Activated CD8-positive, alpha-beta T cell treated with anti-CD3 and anti-CD28 coated beads for 36 hours (primary cell): Measurements from ENCODE around the gene PREB. TPM values are rescaled to one million over a fixed set of nuclear protein-coding genes. Genes with fewer than 3 reads are reported as not detected.
A peak's percentile ranks its signal among the peaks of the same experiment; 100 is the strongest.

Experiments used
- ATAC-seq: fragments of 200-7000 bp; cut with Tn5 transposase; one replicate; pipeline ENCODE4 v1.10.0; 2021; ENCODE audit warnings: mild to moderate bottlenecking, moderate library complexity
- CTCF ChIA-PET: fragments of 350-600 bp; sonication (Branson Sonifier 250); formaldehyde crosslinking; loops from one replicate; lab custom pipeline; 2021; ENCODE audit warnings: antibody characterized with exemption; lab: Charles Lee
- POLR2A ChIA-PET: fragments of 350-600 bp; sonication (Branson Sonifier 250); formaldehyde crosslinking; loops from one replicate; lab custom pipeline; 2021; ENCODE audit warnings: antibody characterized with exemption; lab: Charles Lee
- DNase-seq: peaks from one replicate; pipeline ENCODE4 v3.0.0-alpha.2; 2020
- H3K27ac Mint-ChIP-seq: one replicate; pipeline ENCODE4 v1.8.0; 2021; ENCODE audit warnings: mild to moderate bottlenecking, mixed read lengths
- H3K27me3 Mint-ChIP-seq: one replicate; pipeline ENCODE4 v1.8.0; 2021; ENCODE audit warnings: mixed read lengths
- H3K36me3 Mint-ChIP-seq: one replicate; pipeline ENCODE4 v1.8.0; 2021; ENCODE audit warnings: low read depth, mixed read lengths
- H3K4me1 Mint-ChIP-seq: one replicate; pipeline ENCODE4 v1.8.0; 2021; ENCODE audit warnings: low read depth, mixed read lengths
- H3K4me3 Mint-ChIP-seq: one replicate; pipeline ENCODE4 v1.8.0; 2021; ENCODE audit warnings: mild to moderate bottlenecking, moderate library complexity, mixed read lengths
- H3K9me3 Mint-ChIP-seq: one replicate; pipeline ENCODE4 v1.8.0; 2021; ENCODE audit warnings: mixed read lengths
- intact Hi-C: fragments of 100-400 bp; cut with micrococcal nuclease; formaldehyde crosslinking; loops from one replicate; pipeline ENCODE4 v1.10.0; 2022
- total RNA-seq, 2 experiments: library from RNA; stranded (reverse); gene quantifications; one replicate each; pipeline ENCODE4 v1.2.3, GENCODE V29; 2021
- TF ChIP-seq, protein P1 (sequence below): fragments of 200-600 bp; IDR thresholded peaks from one replicate; pipeline ENCODE4 v1.8.0; 2022; ENCODE audit warnings: antibody characterized with exemption, mild to moderate bottlenecking

PREB gene
- total RNA-seq, 2 experiments from 2014 or later, result 60.5 to 63.2 TPM

DNA sequence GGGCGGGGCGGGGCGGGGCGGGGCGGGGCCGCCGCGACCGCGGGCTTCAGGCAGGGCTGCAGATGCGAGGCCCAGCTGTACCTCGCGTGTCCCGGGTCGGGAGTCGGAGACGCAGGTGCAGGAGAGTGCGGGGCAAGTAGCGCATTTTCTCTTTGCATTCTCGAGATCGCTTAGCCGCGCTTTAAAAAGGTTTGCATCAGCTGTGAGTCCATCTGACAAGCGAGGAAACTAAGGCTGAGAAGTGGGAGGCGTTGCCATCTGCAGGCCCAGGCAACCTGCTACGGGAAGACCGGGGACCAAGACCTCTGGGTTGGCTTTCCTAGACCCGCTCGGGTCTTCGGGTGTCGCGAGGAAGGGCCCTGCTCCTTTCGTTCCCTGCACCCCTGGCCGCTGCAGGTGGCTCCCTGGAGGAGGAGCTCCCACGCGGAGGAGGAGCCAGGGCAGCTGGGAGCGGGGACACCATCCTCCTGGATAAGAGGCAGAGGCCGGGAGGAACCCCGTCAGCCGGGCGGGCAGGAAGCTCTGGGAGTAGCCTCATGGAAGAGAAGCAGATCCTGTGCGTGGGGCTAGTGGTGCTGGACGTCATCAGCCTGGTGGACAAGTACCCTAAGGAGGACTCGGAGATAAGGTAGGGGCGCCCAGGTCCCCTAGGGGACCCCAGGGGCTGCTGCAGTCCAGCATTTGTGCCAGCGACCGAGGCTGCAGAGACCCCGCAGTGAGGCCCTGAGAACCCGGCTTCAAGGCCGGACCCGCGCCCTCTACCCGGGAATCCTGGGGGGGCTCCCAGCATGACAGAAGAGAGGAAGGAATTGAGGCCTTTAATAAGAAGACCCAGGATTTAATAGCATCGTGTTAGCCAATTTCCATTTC, 47.5 kb downstream of the PREB start, which contains the start of gene KHK:
Gene KHK, plus strand, starts transcription at position 49 of the 870 bp plus-strand sequence. Its CDS starts 488 bp downstream, at position 537.
- Mint-ChIP-seq H3K4me3 (peak within 1 kb of the TSS; percentile 82), H3K27me3 (no peaks in the 10 kb centered on the region), H3K4me1 (peaks cover 14% of the 10 kb centered on the region), H3K36me3 (no peaks in the 10 kb centered on the region), H3K27ac (peak within 1 kb of the TSS; percentile 84), H3K9me3 (no peaks in the 10 kb centered on the region)
- intact Hi-C loops, result loop anchor here (5.0 kb wide), 1 partner anchor 125 kb away; no protein-coding TSS in a partner anchor
- ChIA-PET CTCF (interaction anchor here (0.7 to 4.1 kb wide), 12 partner anchors 8 to 241 kb away, joined by 3 to 20 read pairs (median 4); partner anchors contain the start of gene AGBL5), POLR2A (interaction anchor here (0.6 to 2.2 kb wide), 4 partner anchors 10 to 133 kb away, joined by 3 to 10 read pairs (median 4); partner anchors contain the start of gene OST4)
- TF ChIP-seq, protein P1, sequence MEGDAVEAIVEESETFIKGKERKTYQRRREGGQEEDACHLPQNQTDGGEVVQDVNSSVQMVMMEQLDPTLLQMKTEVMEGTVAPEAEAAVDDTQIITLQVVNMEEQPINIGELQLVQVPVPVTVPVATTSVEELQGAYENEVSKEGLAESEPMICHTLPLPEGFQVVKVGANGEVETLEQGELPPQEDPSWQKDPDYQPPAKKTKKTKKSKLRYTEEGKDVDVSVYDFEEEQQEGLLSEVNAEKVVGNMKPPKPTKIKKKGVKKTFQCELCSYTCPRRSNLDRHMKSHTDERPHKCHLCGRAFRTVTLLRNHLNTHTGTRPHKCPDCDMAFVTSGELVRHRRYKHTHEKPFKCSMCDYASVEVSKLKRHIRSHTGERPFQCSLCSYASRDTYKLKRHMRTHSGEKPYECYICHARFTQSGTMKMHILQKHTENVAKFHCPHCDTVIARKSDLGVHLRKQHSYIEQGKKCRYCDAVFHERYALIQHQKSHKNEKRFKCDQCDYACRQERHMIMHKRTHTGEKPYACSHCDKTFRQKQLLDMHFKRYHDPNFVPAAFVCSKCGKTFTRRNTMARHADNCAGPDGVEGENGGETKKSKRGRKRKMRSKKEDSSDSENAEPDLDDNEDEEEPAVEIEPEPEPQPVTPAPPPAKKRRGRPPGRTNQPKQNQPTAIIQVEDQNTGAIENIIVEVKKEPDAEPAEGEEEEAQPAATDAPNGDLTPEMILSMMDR, result peak; percentile 51
- ATAC-seq (peak; percentile 2), DNase-seq (no peak)

DNA sequence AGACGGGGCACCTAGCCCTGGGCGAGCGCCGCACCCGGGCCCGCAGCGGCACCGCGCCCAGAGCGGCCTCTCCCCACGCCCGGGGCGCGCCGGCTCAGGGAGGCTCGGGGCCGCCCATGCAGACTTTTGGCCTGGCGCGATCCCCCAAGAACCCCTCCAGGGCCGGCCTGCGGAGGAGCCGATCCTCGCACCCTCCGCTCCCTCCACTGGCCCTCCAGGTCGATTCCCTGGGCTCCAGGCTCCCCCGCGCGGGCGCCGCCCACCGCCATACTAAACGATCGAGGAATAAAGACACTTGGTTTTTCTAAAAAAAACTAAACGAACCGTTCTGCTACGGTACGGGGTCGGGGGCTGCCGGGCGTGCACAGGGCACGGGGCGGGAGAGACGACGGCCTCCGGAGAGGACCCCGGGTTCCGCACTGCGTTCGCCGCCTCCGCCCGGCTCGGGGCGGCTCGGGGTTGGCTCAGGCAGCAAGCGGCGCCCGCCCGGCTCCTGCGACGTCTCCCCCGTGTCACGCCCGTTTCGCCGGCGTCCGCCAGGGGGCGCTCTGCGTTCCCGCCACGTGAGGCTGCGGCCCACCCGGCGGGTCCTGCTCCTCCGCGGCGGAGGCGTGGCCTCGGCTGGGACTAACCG, 48.2 kb downstream of the PREB start:
- ChIA-PET POLR2A (interaction anchor here (1.1 to 6.1 kb wide), 3 partner anchors 11 to 15 kb away, joined by 3 to 40 read pairs (median 10); partner anchors contain the start of gene OST4), CTCF (interaction anchor here (0.7 to 4.1 kb wide), 9 partner anchors 9 to 216 kb away, joined by 3 to 20 read pairs (median 3); partner anchors contain the start of genes AGBL5 and OST4)
- no peaks in the 10 kb centered on the region for H3K36me3 Mint-ChIP-seq
- H3K4me3 Mint-ChIP-seq, result peak overlapping the region; percentile 82
- ATAC-seq, result peak; percentile 90
- DNase-seq, result peak; percentile 96
- no peaks in the 10 kb centered on the region for H3K9me3 Mint-ChIP-seq
- peaks cover 21% of the 10 kb centered on the region for H3K4me1 Mint-ChIP-seq
- TF ChIP-seq, protein P1, result peak; percentile 92
- peak overlapping the region; percentile 84 for H3K27ac Mint-ChIP-seq
- intact Hi-C loops, result loop anchor here (5.0 kb wide), 1 partner anchor 124 kb away; no protein-coding TSS in a partner anchor
- H3K27me3 Mint-ChIP-seq, result no peaks in the 10 kb centered on the region

DNA sequence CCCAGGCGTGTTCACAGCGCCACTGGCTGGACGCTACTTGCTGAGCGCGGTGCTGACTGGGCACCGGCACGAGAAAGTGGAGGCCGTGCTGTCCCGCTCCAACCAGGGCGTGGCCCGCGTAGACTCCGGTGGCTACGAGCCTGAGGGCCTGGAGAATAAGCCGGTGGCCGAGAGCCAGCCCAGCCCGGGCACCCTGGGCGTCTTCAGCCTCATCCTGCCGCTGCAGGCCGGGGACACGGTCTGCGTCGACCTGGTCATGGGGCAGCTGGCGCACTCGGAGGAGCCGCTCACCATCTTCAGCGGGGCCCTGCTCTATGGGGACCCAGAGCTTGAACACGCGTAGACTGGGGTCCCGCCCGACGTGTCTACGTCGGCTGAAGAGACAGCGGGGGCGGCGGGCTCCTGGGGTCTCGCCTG, 48.8 kb downstream of the PREB start:
- TF ChIP-seq, protein P1, result no peak
- DNase-seq, result peak; percentile 55
- H3K27ac Mint-ChIP-seq, result peak overlapping the region; percentile 70
- intact Hi-C loops, result loop anchor here (5.0 kb wide), 1 partner anchor 123 kb away; no protein-coding TSS in a partner anchor
- ChIA-PET POLR2A (interaction anchor here (0.9 to 6.1 kb wide), 6 partner anchors 8 to 35 kb away, joined by 3 to 40 read pairs (median 6); partner anchors contain the start of genes AGBL5 and OST4), CTCF (interaction anchor here (0.7 to 4.1 kb wide), 4 partner anchors 9 to 217 kb away, joined by 3 to 20 read pairs (median 3); partner anchors contain the start of genes AGBL5 and OST4)
- H3K27me3 Mint-ChIP-seq, result no peaks in the 10 kb centered on the region
- H3K9me3 Mint-ChIP-seq, result no peaks in the 10 kb centered on the region
- no peaks in the 10 kb centered on the region for H3K36me3 Mint-ChIP-seq
- peaks cover 25% of the 10 kb centered on the region for H3K4me1 Mint-ChIP-seq
- H3K4me3 Mint-ChIP-seq, result peak overlapping the region; percentile 82
- peak; percentile 5 for ATAC-seq

DNA sequence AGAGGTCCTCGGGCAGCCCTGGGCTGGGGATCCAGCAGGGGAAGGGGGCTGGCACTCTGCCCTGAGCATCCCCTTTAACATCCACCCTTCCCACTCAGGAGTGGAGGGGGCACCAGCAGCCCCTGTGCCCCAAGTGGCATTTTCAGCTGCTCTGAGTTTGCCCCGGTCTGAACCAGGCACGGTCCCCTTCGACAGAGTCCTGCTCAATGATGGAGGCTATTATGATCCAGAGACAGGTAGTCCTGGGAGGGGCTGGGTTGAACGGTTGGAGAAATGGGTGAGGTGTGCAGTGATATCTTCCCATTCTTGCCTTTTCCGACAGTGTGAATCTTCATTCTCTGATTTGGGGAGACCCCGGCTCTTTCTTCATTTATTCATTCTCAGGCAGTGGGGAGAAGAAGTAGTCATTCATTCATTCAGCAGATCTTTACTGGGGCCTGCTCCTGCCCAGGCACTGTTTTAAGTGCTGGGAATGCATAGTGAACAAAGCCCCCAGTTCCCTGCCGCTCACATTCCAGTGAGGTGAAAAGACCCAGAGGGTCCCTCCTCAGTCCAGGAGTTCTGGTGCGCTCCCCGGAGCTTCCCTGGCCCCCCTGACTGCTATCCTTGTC, 49.3 kb downstream of the PREB start:
- Mint-ChIP-seq H3K4me3 (peak overlapping the region; percentile 82), H3K36me3 (no peaks in the 10 kb centered on the region), H3K4me1 (peaks cover 29% of the 10 kb centered on the region), H3K27me3 (no peaks in the 10 kb centered on the region), H3K9me3 (no peaks in the 10 kb centered on the region), H3K27ac (peak overlapping the region; percentile 70)
- intact Hi-C loops, result loop anchor here (5.0 kb wide), 1 partner anchor 123 kb away; no protein-coding TSS in a partner anchor
- ChIA-PET CTCF (interaction anchor here (0.7 to 4.1 kb wide), 4 partner anchors 8 to 217 kb away, joined by 3 to 20 read pairs (median 3); partner anchors contain the start of genes AGBL5 and OST4), POLR2A (interaction anchor here (0.6 to 6.1 kb wide), 7 partner anchors 8 to 34 kb away, joined by 3 to 40 read pairs (median 3); partner anchors contain the start of genes AGBL5, CGREF1 and OST4)
- DNase-seq, result no peak
- TF ChIP-seq, protein P1, result no peak
- no peak for ATAC-seq
